Raji (cell line): ENCODE results near the gene GGA2.

Source experiments
- POLR2A ChIP-seq: IDR thresholded peaks from 2 replicates; pipeline ENCODE4 v1.6.1; 2011; ENCODE audit warnings: low read depth, low read length, control low read depth; ENCODE audit not compliant: insufficient read depth

Gene GGA2

GRCh38 chr16:23420011-23420410, 90.3 kb downstream of the GGA2 start:
- no peak for TF ChIP-seq POLR2A

GRCh38 chr16:23416816-23417215, 93.5 kb downstream of the GGA2 start:
- TF ChIP-seq POLR2A, result no peak

- TF ChIP-seq POLR2A, result no peak
Measured at GRCh38 chr16:23414731-23415130, 95.6 kb downstream of the GGA2 start.
